ENCODE results near the gene DNAJB9.

DNAJB9 gene

DNA sequence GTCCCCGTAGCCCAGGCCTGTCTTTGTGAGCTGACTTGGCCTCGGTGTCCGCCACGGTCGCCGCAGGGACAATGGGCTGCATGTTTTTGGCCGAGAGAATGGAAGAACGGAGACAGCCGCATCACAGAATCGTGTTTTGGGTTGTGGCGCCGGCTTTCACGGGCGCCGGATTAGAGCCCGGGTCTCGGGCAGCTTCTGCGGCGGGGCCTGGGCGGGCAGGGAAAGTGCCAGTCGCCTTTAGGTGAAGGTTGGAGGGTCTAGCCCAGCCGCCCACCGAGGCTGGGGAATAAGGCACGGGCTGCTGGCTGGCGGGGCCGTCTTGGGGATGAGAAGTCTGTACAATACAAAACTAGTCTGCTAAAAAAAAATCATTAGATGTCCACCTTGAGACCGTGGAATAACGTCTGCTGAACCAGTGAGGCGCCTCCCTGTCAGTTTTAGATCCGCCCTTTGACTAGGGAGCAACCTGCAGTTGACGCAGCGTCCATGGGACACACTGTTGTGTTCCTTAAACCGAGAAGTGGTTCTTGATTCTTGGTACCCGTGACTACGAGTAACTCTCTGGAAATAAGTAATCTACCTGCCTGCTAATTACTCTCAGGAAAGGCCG, 577 bp downstream of the DNAJB9 start:
- FAIRE-seq = no peak

DNA sequence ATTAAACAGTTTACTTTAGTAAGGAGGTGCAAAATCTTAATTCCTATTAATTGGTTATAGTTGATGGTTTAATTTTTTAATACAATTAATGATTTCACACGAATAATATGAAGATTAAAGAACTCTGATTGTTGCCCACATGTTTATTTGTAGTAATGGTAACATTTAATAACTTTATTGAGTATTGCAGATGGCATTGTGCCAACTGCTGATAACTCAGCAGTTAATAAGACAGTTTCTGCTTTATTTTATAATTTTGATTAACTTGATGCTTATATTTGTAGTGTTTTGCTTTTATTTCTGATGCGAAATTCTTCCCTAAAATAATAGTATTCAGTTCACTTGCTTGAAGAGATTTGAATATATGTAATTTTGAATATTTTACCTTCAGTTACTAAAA, 2.8 kb downstream of the DNAJB9 start:
- no peak for FAIRE-seq

DNA sequence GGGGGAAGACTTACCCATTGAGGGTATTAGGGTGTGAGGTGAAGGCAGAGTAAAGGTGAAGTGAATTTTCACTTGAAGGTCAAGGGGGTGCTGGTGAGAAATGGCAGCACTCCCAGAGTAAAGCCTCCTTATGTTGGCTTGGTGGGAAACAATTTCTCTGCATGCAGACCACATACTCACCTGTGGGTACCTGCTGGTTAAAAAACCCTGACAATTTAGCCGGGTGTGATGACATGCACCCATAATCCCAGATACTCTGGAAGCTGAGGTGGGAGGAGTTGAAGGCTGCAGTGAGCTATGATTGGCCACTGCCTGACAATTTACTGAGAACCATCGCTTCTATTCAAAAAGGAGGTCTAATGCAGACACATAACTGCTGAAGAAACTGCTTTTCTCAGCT, 5.5 kb downstream of the DNAJB9 start:
- no peak for FAIRE-seq

DNA sequence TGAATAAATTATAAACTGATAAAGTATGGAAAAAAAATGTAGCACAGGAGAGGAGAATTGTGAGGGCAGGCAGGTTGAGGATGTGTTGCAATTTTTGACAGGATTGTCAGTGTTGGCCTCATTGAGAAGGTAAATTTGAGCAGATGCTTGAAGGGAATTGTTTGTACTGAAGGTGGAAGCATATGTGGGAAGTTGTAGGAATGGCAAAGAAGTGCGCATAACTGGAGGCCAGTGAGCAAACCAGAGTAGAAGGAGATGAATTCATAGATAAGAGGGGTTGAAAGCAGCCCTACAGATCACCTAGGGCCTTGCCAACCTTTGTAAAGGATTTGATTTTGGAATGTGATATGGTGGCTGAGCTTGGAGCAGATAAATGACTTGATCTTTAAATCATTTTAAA, 6.4 kb downstream of the DNAJB9 start:
- FAIRE-seq = no peak

DNA sequence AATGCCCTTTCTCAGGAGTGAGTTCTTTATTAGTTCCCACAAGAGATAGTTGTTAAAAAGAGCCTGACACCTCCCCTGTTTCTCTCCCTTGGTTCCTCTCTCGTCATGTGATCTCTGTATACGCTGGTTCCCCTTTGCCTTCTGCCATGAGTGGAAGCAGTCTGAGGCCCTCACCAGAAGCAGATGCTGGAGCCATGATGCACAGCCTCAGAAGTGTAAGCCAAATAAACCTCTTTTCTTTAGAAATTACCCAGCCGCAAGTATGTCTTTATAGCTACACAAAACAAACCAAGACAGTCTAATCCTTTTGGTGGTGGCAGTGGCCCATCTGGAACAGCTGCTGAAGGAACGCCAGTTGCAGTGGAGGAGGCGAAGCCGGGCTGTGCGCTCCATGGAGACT, 9.3 kb downstream of the DNAJB9 start:
- FAIRE-seq = no peak

DNA sequence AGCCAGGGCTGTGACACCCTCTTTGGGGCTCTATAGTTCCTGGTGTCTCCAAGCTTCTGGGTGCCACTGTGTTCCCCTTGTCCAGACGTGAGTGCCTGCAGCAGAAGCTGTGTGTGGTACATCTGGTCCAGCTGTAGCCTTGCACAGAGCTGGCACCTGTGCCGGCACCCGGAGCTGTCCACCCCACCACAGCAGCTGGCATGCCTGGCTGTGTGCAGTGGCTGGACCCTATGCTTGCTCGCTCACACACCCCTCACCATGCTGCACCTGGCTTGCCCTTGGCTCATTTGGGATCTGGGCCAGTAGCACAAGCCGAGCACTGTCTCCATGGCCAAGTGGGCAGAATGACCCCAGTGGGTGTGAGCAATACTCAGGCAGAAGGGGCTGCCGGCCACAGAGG, 10.6 kb downstream of the DNAJB9 start:
- no peak for FAIRE-seq

DNA sequence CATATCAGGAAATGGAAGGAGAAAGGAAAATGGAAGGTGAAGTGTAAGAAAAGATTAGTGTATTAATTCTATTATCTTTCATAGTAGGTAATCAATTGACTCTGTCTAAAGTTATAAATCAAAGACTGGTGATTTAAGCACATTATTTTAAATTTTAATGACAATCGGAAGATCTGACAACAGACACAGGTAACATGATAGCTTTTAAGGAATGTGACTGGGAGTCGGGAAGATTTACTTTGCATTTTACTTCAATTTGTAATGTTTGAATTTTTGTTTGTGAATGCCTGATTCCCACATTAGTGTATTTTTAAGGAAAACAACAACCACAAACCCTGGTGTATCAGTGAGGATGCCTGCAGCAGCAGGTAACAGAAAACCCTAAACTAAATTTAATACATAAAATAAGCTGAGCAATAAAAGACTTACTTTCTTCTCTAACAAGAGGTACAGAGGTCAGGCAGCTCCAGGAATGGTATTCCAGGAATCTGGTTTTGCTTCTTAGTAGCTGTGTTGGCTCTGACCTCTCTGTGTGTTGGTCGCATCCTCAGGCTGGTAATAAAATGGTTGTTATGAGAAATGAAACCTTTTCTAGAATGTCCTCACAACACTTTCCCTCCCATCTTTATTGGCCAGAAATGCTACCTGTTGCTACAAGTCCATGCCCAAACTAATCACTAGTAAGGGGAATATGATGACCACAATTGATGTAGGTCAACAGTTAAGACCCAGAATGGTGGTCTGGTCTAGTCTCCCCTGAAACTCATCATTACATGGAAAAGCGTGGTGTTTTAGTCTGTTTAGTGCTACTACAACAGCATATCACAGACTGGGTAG, 12.2 kb downstream of the DNAJB9 start:
- no peak for FAIRE-seq

DNA sequence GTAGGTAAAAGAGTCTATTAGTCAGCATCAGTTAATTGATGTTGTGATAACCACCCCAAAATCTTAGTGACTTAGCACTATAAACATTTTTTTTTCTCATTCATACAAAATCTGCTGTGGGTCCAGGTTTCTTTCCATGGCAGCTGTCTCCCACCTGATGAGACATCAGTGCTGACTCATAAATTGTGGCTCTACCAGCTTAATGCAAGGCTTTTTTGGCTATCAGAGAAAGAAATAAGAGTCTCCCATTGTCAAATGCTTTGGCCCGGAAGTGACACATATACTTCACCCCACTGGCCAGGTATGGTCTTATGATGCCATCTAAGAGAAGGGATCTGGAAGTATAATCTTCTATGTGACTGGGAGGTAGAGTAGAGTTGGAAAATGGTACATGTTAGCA, 14.5 kb downstream of the DNAJB9 start:
- no peak for FAIRE-seq

DNA sequence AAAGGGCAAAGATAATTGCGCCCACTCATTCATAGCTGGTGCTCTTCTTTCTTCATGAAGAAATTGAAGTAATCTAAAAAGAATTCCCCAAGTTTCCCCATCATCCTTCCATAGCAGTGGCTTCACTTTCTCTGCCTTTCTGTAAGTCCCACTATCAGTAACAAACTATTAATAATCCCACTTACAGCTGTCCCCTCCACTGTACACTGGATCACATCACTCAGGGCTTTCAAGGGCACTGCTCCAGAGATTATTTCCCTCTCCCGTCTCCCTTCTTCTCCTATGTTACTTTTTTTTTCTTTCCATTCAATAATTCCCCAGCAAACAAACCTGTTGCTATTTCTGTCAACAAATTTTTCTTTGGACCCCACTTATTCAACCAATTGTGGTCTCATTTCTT, 16.2 kb downstream of the DNAJB9 start:
- no peak for FAIRE-seq

DNA sequence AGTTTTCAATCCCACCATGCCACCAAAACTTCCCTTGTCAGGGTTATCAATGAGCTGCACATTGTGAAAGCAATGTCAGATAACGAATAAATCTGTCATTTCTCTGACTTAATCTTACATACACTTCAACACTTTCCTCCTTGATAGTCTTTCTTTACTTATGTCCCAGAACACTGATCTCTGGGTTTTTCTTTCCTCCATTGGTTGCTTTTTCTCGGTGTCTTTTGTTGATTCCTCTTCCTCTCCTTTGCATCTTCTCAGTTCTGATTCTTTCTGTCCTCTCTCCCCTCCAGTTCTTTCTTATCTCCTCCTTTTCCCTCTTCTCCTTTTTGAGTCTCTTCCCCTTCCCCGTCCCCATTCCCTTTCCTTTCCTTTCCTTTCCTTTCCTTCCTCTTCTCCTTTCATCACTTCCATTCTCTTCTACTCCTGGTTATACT, 16.6 kb downstream of the DNAJB9 start:
- no peak for FAIRE-seq

DNA sequence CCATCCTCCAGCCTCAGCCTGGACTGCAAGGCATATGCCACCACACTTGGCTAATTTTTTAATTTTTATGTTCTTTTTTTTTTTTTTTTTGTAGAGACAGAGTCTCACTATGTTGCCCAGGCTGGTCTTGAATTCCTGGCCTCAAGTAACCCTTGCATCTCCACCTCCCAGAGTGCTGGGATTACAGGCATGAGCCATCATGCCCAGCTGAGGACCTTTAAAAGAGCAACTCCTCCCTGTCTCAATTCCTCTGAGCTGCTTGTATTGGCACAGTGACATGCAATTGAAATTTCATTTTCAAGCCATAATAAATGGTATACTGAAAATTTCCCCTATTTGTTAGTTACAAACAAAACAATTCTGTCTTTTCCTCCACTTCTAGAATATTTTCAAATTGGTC, 19.5 kb downstream of the DNAJB9 start:
- no peak for FAIRE-seq

DNA sequence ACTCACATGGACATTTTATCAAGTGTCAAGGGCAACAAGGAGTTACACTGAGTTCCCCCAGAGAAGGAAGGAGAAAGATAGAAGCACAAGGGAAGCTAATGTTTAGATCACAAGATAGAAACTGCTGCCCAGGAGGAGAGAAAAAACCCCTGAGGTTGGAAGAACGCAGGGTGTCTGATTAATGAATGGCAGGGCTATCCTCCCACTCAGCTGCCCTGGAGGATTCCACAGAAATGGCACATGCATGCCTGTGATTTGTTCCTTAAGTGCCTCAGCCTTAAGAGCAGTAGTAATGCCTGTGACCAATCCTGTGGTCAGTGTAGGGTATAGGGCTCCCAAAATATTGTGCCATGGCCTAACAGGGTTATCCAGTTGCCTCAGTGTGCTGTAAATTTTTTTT, 20.2 kb downstream of the DNAJB9 start:
- no peak for FAIRE-seq

DNA sequence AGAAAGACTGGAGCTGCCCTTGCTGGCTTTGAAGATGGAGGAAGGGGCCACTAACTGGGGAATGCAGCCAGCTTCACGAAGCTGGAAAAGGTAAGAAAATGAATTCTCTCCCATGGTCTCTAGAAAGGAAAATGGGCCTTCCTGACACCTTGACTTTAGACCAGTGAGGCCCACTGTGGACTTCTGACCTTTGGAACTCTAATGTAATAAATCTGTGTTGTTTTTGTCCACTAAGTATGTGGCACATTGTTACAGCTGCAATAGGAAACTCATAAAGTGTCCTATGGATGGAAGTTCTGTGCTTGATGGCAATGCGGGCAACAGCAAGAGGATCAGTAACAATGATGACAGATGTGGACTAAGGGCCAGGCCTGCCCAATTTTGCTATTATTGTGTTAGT, 20.9 kb downstream of the DNAJB9 start:
- FAIRE-seq = no peak

DNA sequence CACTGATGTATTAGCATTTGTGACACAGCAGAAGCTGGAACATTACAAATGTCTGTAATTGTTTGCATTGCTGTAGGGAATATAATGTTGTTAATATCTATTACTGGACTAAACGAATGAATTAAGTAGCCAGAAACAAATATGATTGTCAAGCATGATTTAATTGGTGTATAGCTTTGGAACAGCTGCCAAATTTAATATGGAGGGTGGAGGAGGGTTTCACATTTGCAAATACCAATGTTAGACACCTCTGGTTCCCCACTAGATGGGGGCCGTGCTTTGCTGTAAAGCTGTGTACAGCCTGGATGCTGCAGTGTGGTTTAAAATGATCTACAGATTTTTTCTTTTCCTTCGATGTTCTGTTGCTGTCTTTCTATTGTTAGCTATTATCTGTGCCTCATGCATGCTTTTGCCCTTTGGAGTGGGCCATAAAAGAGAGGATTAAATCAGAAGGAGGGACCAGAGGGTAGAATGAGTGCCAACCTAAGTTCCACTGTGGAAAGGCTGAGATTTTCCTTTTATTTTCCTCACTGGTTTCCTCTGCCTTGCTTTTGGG, 23.1 kb downstream of the DNAJB9 start:
- FAIRE-seq = no peak

DNA sequence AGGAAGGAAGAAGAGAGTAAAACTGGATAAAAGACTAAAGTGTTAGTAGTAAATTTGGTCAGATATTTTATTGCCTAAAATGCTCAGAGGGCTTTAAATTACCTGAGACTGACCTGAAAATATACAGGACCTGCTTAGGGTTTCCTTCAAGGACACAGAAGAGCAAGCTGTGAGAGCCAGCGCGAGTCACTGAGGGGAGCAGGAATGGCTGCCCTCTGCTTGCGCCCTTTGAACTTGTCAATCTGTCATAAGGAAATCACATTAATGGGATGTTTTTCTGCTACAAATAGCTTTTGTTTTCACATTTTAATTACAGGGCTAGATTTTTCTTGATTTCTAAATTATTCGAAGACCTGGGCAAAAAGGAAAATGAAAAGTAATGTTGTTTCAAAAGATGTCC, 26.9 kb downstream of the DNAJB9 start:
- no peak for FAIRE-seq

DNA sequence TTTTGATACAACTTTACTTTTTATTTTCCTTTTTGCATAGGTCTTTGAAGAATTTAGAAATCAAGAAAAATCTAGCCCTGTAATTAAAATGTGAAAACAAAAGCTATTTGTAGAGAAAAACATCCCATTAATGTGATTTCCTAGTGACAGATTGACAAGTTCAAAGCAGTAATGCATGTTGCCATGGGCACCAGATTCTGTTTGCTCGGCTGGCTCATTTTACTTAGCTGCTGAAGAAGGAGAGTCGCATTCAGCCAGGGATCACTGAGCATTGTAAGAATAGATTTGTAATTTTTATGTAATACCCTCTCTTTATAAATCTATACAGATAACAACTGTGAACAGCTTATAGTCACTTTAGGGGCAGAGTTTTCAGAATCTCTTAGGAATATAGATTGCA, 28.5 kb downstream of the DNAJB9 start:
- no peak for FAIRE-seq

DNA sequence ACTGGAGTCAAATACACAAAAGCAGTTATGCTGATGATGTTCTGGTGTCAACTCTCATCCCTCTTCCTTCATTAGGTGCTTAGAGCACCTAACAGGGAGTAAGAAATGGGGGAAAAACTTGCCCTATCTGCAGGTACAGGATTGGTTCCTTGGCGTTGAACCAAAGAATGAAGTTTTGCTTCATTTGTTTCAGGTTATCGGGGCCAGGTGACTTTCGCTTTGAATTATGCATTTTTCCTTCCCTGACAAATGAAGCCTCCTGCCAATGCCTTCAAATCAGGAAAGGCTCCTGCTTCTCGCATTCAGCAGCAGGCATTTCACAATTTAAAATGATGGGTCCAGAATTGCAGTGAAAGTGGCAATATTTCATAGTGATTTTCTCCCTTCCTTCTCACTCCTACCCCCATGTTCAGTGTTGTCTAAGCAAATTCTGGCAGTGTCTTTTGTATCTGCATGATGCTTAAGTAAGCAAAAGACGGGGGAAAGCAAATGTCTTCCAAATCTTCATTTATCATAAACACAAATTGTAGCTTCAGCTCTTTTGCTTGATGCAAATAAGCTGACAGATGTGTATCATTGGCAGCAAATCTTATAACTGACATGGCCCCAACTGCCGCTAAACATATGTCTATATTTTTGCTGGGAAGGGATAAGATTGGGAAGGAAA, 29.4 kb downstream of the DNAJB9 start:
- no peak for FAIRE-seq

DNA sequence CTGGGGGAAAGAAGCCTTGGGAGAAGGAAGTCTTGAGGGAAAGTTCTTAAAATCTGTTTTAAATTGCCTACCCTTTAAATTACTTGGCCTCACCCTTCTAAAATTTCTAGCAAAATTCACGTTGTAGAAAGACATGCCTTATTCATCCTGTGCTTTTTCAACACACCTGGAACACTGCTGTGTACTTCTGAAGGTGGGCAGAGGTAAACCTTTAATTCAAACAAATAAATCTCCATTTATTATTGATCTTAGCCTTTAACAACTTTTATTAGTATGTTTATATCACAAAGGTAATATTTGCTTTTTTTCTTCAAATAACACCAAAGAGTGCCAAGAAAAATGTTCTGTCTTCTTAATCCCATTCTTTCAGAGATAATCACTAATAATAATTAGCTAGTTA, 30.7 kb downstream of the DNAJB9 start:
- FAIRE-seq = no peak

DNA sequence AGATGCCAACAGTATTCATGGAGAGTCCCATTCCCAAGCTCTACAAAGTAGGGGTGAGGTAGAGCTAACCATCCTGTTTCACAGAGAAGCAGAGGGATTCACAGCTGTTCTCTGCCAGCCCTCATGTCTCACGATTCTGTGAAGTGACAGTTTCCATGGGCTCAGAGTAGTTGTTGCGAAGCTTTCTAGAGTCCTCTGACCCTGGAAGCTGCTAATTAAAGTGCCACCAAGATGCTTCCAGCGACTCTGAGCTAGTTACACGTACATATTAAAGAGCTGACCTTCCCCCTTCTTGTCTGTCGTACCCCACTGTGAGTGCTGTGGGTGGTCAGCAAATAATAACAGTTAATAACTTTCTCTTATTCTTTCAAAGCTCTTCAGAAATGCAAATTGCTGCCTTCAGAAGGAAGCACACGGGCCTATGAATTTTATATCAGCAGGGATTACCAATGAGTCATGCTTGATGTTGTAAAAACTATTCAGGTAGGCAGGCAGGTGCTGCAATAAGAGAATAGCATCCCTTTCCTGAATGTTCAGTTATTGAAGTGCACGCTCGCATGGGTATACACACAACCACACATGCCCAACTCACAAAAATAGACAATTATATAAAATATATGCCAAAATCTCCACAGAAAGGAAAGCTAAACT, 34.1 kb downstream of the DNAJB9 start:
- no peak for FAIRE-seq

DNA sequence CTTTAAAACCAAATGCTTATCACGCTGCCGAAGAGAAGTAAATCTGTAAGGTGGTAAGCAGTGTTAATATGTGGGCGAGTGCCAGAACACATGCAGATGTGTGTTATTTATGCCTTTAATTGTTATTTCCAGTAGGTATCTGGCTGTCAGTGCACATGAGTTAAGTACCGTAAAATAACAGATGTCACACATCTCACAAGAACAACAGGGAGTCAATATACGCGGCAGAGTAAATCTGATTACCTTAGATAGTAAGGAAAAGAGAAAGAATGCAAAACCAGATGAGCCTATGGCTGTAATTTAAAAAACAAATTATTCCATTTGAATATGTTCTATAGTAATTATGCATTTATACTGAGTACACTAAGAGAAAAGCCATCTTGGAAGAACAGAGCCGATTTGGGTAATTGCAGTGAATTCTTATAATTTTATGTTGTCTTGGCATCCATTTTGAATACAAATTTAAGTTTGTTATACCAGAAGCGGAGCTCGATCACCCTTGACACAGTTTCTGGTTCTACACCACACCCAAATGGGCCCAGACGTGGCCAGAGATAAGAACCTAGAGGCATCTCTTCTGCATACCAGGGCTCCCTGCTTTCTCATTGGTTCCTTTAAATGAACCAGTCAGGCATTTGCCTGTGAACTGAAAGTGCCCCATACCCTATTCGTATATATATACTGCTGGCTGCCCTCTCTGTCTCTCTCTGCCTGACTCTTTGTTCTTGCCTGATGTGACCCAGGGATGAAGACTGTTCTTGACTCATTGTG, 34.8 kb downstream of the DNAJB9 start:
- no peak for FAIRE-seq

DNA sequence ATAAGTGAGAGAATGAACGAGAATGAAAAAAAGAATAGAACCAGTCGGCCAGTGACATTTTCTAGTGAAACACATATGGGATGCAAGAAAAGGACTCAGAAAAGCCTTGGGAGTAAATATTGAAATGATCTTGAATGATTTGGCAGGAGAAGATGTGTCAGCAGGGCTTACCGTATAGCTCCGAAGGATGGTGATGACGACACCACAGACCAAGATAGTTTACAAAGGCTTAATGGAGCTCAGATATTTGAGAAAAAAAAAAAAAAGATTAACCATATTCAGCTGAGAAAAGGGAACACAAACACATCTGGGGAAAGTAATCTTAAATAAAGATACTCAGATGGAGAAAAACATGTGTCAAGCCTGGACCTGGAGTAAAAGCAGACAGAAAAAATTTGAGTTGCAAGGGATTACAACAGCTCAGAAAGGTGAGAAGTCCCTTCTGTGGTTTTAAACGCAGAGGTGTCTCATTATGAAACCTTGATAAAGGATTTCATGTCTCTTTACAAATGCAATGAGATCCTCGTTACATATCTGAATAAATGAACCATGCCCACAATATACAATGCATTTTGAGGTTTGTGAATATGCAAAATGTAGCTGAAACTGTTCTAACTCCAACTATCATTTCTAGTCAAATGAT, 36.0 kb downstream of the DNAJB9 start:
- FAIRE-seq = no peak

DNA sequence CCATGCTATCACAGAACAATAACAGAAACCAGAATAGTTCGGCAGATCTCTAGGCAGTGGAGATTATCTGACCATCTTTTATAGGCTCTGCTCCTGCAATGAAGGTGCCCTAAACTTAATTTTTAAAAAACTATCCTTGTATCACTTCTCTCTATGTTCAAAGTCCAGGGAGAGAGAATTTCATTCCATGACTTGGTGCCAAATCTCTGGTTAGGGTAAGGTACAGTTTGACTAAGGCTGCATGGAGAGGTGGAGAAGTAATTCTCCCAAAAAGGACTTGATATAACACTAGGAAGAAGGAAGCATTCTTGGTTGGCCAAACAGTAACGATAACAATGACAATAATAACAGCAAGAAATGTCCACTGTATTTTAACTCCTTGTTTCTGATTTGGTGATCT, 40.0 kb downstream of the DNAJB9 start:
- no peak for FAIRE-seq

Data from A204.1 (cell line).